ENCODE results near the gene TMEM200A. TPM values are rescaled to one million over a fixed set of nuclear protein-coding genes. Genes with fewer than 3 reads are reported as not detected.

TMEM200A gene
- total and polyA plus RNA-seq, 2 donors (not counting 1 experiment from before 2014, with no cell fraction given), result 0.13 to 0.37 TPM

- Histone ChIP-seq H3K4me2 (replicated peaks; ENCODE audit: low read depth, low read length, poor library complexity, severe bottlenecking) (no peak overlapping the region), H3K27me3 (replicated peaks in 1 of 4; ENCODE audit: control extremely low read depth in 1 of 4, control insufficient read depth in 3 of 4, insufficient read depth in 4 of 4, low read length in 3 of 4) (no peaks in the 10 kb centered on the region), H4K20me1 (ENCODE audit: control insufficient read depth, insufficient read depth, low read length, poor library complexity, severe bottlenecking) (no peaks in the 10 kb centered on the region), H3K27ac (ENCODE audit: low read length in 2 of 2) (no peak overlapping the region), H3K4me1 (ENCODE audit: control insufficient read depth in 2 of 2, insufficient read depth in 2 of 2, low read length in 2 of 2) (no peaks in the 10 kb centered on the region), H2AFZ (ENCODE audit: insufficient read depth, low read depth, low read length, poor library complexity, severe bottlenecking) (no peak overlapping the region), H3K4me3 (ENCODE audit: control extremely low read depth in 1 of 5, extremely low read depth in 1 of 5, insufficient read depth in 1 of 5, low read depth in 2 of 5, low read length in 4 of 5) (no peak overlapping the region), H3K9me3 (ENCODE audit: control extremely low read depth in 1 of 3, control insufficient read depth in 2 of 3, insufficient read depth in 1 of 3, low read length in 2 of 3) (no peaks in the 10 kb centered on the region), H3K9ac (ENCODE audit: low read length) (no peak overlapping the region), H3K79me2 (ENCODE audit: control insufficient read depth, insufficient read depth, low read length) (no peaks in the 10 kb centered on the region), H3K36me3 (replicated peaks in 1 of 2; ENCODE audit: control extremely low read depth in 1 of 2, control insufficient read depth in 1 of 2, extremely low read depth in 1 of 2, insufficient read depth in 2 of 2, low read length in 1 of 2) (no peaks in the 10 kb centered on the region)
- peaks cover 3% of the 10 kb centered on the region for H3K27me3 Mint-ChIP-seq
- no peak overlapping the region for H3K27ac Mint-ChIP-seq
- WGBS (ENCODE audit: insufficient coverage), result no CpG with 5 or more reads among the region's 3 CpGs
- no peaks in the 10 kb centered on the region for H3K9me3 Mint-ChIP-seq (ENCODE audit: insufficient read depth)
- TF ChIP-seq EZH2 (IDR thresholded peaks at IDR 0.05; ENCODE audit: borderline replicate concordance, insufficient read depth, low read depth, low read length, poor library complexity, severe bottlenecking) (no peak), CTCF (IDR thresholded peaks at IDR 0.05) (no peak)
- intact Hi-C loops (cut with micrococcal nuclease), result no loop called here
- ChIA-PET POLR2A (no interaction called here), CTCF (no interaction called here)
- DNase-seq (no peak), ATAC-seq (ENCODE audit: low read depth) (no peak)
- no peaks in the 10 kb centered on the region for H3K4me1 Mint-ChIP-seq
- H3K4me3 Mint-ChIP-seq, result no peak overlapping the region
Measured at GRCh38 chr6:130407032-130407431, 41.2 kb downstream of the TMEM200A start.

DNA sequence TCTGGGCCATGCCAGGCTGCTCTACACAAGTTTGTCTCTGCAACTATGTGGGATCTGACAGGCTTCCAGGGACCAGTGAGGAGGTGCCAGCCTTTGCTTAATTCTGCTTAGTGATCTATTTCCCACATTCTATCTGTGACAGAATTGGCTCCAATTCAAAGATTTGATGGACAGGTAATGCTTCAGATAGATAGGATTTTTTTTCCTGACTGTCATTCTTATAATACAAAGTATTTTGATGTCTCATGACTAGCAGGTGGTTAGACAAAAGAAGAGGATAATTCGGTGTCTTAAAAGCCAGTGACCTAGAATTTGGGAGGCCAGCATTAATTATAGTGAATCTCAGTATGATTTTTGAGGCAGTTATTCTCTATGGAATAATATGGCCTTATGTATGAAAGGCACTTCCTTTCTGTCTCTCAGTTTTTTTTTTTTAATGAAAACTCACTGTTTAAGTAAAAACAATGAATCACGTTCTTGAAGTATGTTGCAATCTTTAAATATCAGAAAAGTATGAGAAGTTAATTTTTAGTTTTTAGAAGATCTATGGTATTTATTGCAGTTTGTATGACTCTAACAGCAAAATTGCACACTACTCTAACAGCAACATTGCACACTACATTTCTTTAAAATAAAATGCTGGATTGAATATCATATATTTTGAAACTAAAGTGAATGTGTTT is 43.7 kb downstream of the TMEM200A start:
- intact Hi-C loops (cut with micrococcal nuclease), result no loop called here
- Mint-ChIP-seq H3K4me3 (no peak overlapping the region), H3K27ac (no peak overlapping the region), H3K9me3 (ENCODE audit: insufficient read depth) (no peaks in the 10 kb centered on the region), H3K4me1 (no peaks in the 10 kb centered on the region), H3K27me3 (peaks cover 10% of the 10 kb centered on the region)
- CTCF ChIA-PET, result no interaction called here
- TF ChIP-seq CTCF (IDR thresholded peaks at IDR 0.05) (no peak), EZH2 (IDR thresholded peaks at IDR 0.05; ENCODE audit: borderline replicate concordance, insufficient read depth, low read depth, low read length, poor library complexity, severe bottlenecking) (no peak)
- Histone ChIP-seq H3K27me3 (replicated peaks in 1 of 4; ENCODE audit: control extremely low read depth in 1 of 4, control insufficient read depth in 3 of 4, insufficient read depth in 4 of 4, low read length in 3 of 4) (no peaks in the 10 kb centered on the region), H3K9ac (ENCODE audit: low read length) (no peak overlapping the region), H3K4me1 (ENCODE audit: control insufficient read depth in 2 of 2, insufficient read depth in 2 of 2, low read length in 2 of 2) (no peaks in the 10 kb centered on the region), H3K27ac (ENCODE audit: low read length in 2 of 2) (no peak overlapping the region), H2AFZ (ENCODE audit: insufficient read depth, low read depth, low read length, poor library complexity, severe bottlenecking) (no peak overlapping the region), H3K4me2 (replicated peaks; ENCODE audit: low read depth, low read length, poor library complexity, severe bottlenecking) (no peak overlapping the region), H3K9me3 (ENCODE audit: control extremely low read depth in 1 of 3, control insufficient read depth in 2 of 3, insufficient read depth in 1 of 3, low read length in 2 of 3) (peaks cover 0 to 4% (median 0%) of the 10 kb centered on the region in 3 donors), H4K20me1 (ENCODE audit: control insufficient read depth, insufficient read depth, low read length, poor library complexity, severe bottlenecking) (no peaks in the 10 kb centered on the region), H3K36me3 (replicated peaks in 1 of 2; ENCODE audit: control extremely low read depth in 1 of 2, control insufficient read depth in 1 of 2, extremely low read depth in 1 of 2, insufficient read depth in 2 of 2, low read length in 1 of 2) (no peaks in the 10 kb centered on the region), H3K4me3 (ENCODE audit: control extremely low read depth in 1 of 5, extremely low read depth in 1 of 5, insufficient read depth in 1 of 5, low read depth in 2 of 5, low read length in 4 of 5) (no peak overlapping the region), H3K79me2 (ENCODE audit: control insufficient read depth, insufficient read depth, low read length) (no peaks in the 10 kb centered on the region)
- no peak for ATAC-seq (ENCODE audit: low read depth)
- DNase-seq, result no peak
- POLR2A ChIA-PET, result no interaction called here
- WGBS (ENCODE audit: insufficient coverage), result no CpG with 5 or more reads among the region's 2 CpGs
